Measurements from ENCODE around the gene POU2AF1.

Gene POU2AF1

GRCh38 chr11:111309215-111309915 lies 69.7 kb downstream of the POU2AF1 start:
- no peak for DNase-seq

- DNase-seq: no peak
These were observed 70.9 kb downstream of the POU2AF1 start for GRCh38 chr11:111308140-111308539.

- DNase-seq: peak; percentile 67
These were observed 71.5 kb downstream of the POU2AF1 start for GRCh38 chr11:111307472-111308108.

GRCh38 chr11:111306321-111306720 lies 72.8 kb downstream of the POU2AF1 start:
- no peak for DNase-seq

- no peak for DNase-seq
These were observed 73.2 kb downstream of the POU2AF1 start for GRCh38 chr11:111305876-111306275.

GRCh38 chr11:111305162-111305802 lies 73.8 kb downstream of the POU2AF1 start:
- DNase-seq: no peak

- DNase-seq: peak; percentile 37
These were observed 75.6 kb downstream of the POU2AF1 start for GRCh38 chr11:111303461-111303860.

GRCh38 chr11:111302298-111302697 lies 76.8 kb downstream of the POU2AF1 start:
- peak; percentile 76 for DNase-seq
